Measurements from ENCODE around the gene NUDT16L1.
"Not testable (repeated sequence)": the region's sequence is repeated elsewhere in the genome, so short reads cannot be mapped to it uniquely, and the experiment has no call there.

The NUDT16L1 gene

GRCh38 chr16:4718466-4718865 lies 25.1 kb downstream of the NUDT16L1 start:
- DNase-seq (ENCODE audit: low read depth): no peak

DNA sequence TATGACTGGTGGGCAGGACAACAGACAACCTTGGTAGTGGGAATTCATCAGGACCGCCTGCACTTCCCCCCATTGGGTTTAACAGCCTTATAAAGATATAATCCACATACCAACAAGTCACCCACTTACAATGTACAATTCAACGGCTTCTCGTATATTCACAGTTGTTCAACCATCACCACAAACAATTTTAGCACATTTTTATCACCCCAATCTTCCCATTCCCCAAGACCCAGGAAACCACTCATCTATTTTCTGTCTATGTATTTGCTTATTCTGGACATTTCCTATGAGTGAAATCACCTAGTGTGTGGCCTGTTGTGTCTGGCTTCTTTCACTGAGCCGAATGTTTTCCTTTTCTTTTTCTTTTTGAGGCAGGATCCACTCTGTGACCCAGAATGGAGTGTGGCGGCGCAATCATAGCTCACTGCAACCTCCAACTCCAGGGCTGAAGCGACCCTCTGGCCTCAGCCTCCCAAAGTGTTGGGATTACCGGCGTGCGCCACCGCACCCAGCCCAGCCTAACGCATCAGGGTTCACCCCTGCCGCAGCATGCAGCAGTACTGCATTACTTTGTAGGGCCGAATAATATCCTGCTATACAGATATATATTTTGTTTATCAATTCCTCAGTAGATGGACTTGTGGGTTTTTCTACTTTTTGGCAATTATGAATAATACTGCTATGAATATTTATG lies 29.9 kb downstream of the NUDT16L1 start:
- no peak for DNase-seq (ENCODE audit: low read depth)

- no peak for DNase-seq (ENCODE audit: low read depth)
These were observed 31.4 kb downstream of the NUDT16L1 start for GRCh38 chr16:4724661-4725270.

DNA sequence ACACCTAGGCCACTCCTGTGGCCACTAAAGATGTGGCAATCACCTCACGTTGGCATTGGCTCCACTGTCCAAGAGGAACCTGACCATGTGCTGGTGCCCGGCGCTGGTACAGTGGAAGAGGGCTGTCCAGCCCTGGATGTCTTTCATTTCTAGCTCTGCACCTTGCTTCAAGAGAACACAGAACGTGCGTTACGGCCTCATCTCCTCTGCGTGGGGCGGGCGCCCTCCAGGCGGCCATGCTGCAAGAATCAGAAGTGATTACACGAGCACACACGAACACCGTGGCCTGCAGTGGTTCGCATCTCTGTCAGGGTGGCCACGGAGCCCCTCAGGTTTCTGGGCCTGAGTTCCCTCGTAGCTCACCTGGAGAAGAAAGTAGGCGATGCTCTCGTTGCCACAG lies 33.3 kb downstream of the NUDT16L1 start:
- no peak for DNase-seq (ENCODE audit: low read depth)

- DNase-seq (ENCODE audit: low read depth): no peak
These were observed 35.3 kb downstream of the NUDT16L1 start for GRCh38 chr16:4728676-4729075.

GRCh38 chr16:4729876-4730275 lies 36.5 kb downstream of the NUDT16L1 start:
- no peak for DNase-seq (ENCODE audit: low read depth)

- DNase-seq (ENCODE audit: low read depth): no peak
These were observed 39.9 kb downstream of the NUDT16L1 start for GRCh38 chr16:4733211-4733742.

DNA sequence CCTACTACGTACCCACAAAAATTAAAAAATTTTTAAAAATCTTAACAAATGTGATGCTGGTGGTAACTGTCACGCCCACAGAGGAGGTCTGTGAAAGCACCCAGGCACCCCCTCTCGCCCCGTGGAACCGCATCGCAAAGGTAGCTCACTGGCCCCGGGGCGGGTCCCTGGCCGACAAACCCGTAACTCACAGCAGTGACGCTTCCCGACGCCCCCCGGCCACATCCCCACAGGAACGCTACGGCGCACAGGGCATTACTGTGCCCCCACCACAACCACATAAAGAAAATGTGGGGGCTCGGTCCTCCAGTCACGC lies 40.3 kb downstream of the NUDT16L1 start:
- peak; percentile 23 for DNase-seq (ENCODE audit: low read depth)

GRCh38 chr16:4734063-4734729 lies 40.8 kb downstream of the NUDT16L1 start, which contains the start of the genes ANKS3 and DNAAF8:
ANKS3 (minus strand) TSS chr16:4734271; CDS start chr16:4730149, 4,122 bp downstream.
DNAAF8 (plus strand) TSS chr16:4734537; CDS start chr16:4736515, 1,978 bp downstream.
- DNase-seq (ENCODE audit: low read depth): peak; percentile 97

DNA sequence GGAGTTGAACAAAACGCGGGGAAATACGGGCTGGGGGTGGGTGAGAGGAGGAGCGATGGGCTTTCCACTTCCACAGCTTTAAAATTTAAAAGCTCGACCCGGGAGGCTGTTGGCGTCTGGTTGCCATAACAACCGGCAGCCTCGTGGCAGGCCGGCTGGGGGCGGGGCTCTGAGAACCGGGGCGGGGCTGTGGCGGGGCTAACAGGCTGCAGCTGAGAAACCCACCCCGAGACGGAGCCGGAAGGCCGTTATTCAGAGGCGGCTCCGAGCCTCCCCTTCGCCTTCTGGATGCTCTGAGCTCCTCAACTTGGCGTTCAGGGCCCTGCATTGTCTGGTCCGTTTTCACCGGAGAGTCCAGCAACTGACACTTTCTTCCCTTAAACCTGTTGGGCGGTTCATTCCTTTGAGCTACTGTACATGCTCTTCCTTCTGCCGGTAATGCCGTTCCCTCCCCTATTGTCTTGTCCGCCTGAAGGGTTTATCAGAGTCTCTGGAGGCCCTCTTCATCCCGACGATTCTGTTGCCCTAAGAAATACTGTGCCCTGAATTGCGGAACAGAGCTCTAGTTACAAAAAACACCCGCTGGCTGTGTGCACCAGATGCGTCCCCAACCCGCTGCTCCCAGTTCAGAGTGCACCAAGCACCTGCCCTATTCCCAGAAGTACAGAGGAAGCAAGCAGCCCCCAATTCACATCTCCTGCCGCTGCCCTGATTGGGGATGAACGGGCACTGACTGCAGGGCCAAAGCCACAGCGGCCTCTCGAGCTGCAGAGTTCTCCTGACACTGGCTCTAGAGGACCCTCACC lies 41.6 kb downstream of the NUDT16L1 start:
- peak; percentile 85 for DNase-seq (ENCODE audit: low read depth)

DNA sequence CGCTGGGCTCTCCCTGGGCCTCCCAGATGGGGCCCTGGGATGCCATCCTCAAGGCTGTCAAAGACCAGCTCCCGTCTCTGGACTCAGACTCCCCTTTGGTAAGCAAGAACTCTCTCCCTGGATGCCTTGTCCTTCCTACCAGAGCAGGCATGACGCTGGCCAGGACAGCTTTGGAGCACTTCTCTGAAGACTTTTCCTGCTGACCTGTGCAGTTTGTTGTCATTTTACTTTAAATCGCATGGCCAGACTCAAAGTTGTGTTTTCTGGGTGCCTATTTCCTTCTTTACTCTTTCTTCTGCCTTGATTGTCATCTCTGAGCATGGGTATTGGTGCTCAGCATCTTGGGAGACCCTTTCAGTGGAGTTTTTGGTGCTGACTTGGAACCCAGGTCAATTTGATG lies 43.2 kb downstream of the NUDT16L1 start:
- no peak for DNase-seq (ENCODE audit: low read depth)

GRCh38 chr16:4737545-4737944 lies 44.2 kb downstream of the NUDT16L1 start:
- DNase-seq (ENCODE audit: low read depth): no peak

DNA sequence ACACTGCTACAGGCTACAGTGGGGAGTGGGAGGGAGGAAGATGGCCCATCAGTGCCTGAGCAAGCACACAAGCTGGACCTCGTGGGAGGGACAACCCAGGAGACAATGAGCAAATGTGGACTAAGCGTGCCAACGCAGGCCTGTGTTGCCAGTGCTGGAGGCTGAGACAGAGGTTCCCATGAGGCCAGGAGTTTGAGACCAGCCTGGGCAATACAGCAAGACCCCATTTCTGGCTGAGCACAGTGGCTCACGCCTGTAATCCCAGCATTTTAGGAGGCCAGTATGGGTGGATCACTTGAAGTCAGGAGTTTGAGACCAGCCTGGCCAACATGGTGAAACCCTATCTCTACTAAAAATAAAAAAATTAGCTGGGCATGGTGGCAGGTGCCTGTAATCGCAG lies 45.0 kb downstream of the NUDT16L1 start:
- not testable (repeated sequence) for DNase-seq (ENCODE audit: low read depth)

- no peak for DNase-seq (ENCODE audit: low read depth)
These were observed 50.0 kb downstream of the NUDT16L1 start for GRCh38 chr16:4743226-4743878.

- DNase-seq (ENCODE audit: low read depth): no peak
These were observed 51.4 kb downstream of the NUDT16L1 start for GRCh38 chr16:4744555-4745273.

DNA sequence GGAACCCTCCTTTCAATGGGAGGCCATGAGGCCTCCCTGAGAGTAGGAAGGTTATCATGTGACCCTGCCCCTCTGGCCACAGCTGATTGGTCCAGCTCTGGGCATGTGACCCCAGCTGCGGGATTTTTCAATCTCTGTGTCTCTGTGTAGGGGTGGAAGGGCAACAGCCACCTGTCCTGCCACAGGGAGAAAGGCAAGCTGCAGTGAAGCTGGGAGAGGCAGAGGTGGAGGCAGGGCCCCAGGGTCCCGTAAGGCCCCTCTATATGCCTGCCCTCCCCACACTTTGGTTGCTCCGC lies 51.9 kb downstream of the NUDT16L1 start:
- no peak for DNase-seq (ENCODE audit: low read depth)

Data from ELR (cell line).